Activated CD4-positive, CD25-positive, alpha-beta regulatory T cell treated with anti-CD3 and anti-CD28 coated beads, Interleukin-2, amount 50 U/mL, for 72 hours (primary cell): Measurements from ENCODE around the gene MAL.

Source experiments
- DNase-seq: peaks from one replicate; pipeline ENCODE4 v3.0.0; 2021

Gene MAL

GRCh38 chr2:95017071-95017501, 8.4 kb upstream of the MAL start:
- DNase-seq, result no peak

GRCh38 chr2:95017836-95018235, 7.7 kb upstream of the MAL start:
- no peak for DNase-seq

- no peak for DNase-seq
Measured at GRCh38 chr2:95018301-95018700, 7.2 kb upstream of the MAL start.

GRCh38 chr2:95018861-95019550, 6.5 kb upstream of the MAL start:
- no peak for DNase-seq

GRCh38 chr2:95019572-95019971, 5.9 kb upstream of the MAL start:
- DNase-seq, result no peak

GRCh38 chr2:95020275-95021022, 5.1 kb upstream of the MAL start:
- no peak for DNase-seq

GRCh38 chr2:95021023-95021416, 4.5 kb upstream of the MAL start:
- no peak for DNase-seq

GRCh38 chr2:95021847-95022246, 3.7 kb upstream of the MAL start:
- DNase-seq, result no peak

- peak; percentile 88 for DNase-seq
Measured at GRCh38 chr2:95022309-95023221, 2.9 kb upstream of the MAL start.

- DNase-seq, result no peak
Measured at GRCh38 chr2:95023222-95023597, 2.3 kb upstream of the MAL start.

- no peak for DNase-seq
Measured at GRCh38 chr2:95024371-95024770, 1.1 kb upstream of the MAL start.

- no peak for DNase-seq
Measured at GRCh38 chr2:95024960-95025405, 525 bp upstream of the MAL start.

GRCh38 chr2:95026471-95027368, 1.2 kb downstream of the MAL start:
- peak; percentile 45 for DNase-seq

- no peak for DNase-seq
Measured at GRCh38 chr2:95027369-95027720, 1.8 kb downstream of the MAL start.

- no peak for DNase-seq
Measured at GRCh38 chr2:95029898-95030341, 4.4 kb downstream of the MAL start.

- no peak for DNase-seq
Measured at GRCh38 chr2:95030496-95030895, 5.0 kb downstream of the MAL start.

GRCh38 chr2:95031076-95031725, 5.7 kb downstream of the MAL start:
- no peak for DNase-seq

- no peak for DNase-seq
Measured at GRCh38 chr2:95031726-95032116, 6.2 kb downstream of the MAL start.

- no peak for DNase-seq
Measured at GRCh38 chr2:95032341-95032740, 6.8 kb downstream of the MAL start.

- DNase-seq, result no peak
Measured at GRCh38 chr2:95032868-95033603, 7.5 kb downstream of the MAL start.

GRCh38 chr2:95034221-95034620, 8.7 kb downstream of the MAL start:
- DNase-seq, result no peak
